Nephron (organoid): ENCODE data around the gene ANKH.

Experiments
- H3K27ac Mint-ChIP-seq, 3 experiments: 2 replicates each; pipeline ENCODE4 v1.8.0; 2020; ENCODE audit warnings: mixed read lengths in 3 of 3, mild to moderate bottlenecking in 2 of 3, moderate library complexity in 1 of 3
- H3K27me3 Mint-ChIP-seq: 2 replicates; pipeline ENCODE4 v1.8.0; 2021; ENCODE audit warnings: low read depth, mild to moderate bottlenecking, moderate library complexity, mixed read lengths
- H3K36me3 Mint-ChIP-seq: 2 replicates; pipeline ENCODE4 v1.8.0; 2020; ENCODE audit warnings: low read depth, mixed read lengths
- H3K4me1 Mint-ChIP-seq: 2 replicates; pipeline ENCODE4 v1.8.0; 2020; ENCODE audit warnings: mixed read lengths
- H3K4me3 Mint-ChIP-seq, 3 experiments: 2 replicates each; pipeline ENCODE4 v1.8.0; 2020; ENCODE audit warnings: mild to moderate bottlenecking in 3 of 3, mixed read lengths in 3 of 3, moderate library complexity in 2 of 3
- H3K9me3 Mint-ChIP-seq: 2 replicates; pipeline ENCODE4 v1.8.0; 2020; ENCODE audit warnings: mixed read lengths
- CTCF ChIP-seq, 3 experiments: fragments of 200-600 bp; sonication (generic); IDR thresholded peaks; one replicate each; pipeline ENCODE4 v1.5.0; 2021; ENCODE audit warnings: antibody characterized with exemption in 3 of 3; ENCODE audit not compliant: unreplicated experiment in 3 of 3

The ANKH gene

GRCh38 chr5:14723701-14724132 is 147.9 kb downstream of the ANKH start:
- Mint-ChIP-seq H3K4me1 (peaks cover 12% of the 10 kb centered on the region), H3K9me3 (no peaks in the 10 kb centered on the region), H3K36me3 (peaks cover under 1% of the 10 kb centered on the region), H3K27ac (no peak overlapping the region), H3K27me3 (no peaks in the 10 kb centered on the region), H3K4me3 (no peak overlapping the region)
- TF ChIP-seq CTCF (IDR thresholded peaks at IDR 0.05; ENCODE audit: unreplicated experiment in 3 of 3): no peak

GRCh38 chr5:14722923-14723322 is 148.7 kb downstream of the ANKH start:
- no peak for TF ChIP-seq CTCF (IDR thresholded peaks at IDR 0.05; ENCODE audit: unreplicated experiment in 3 of 3)
- Mint-ChIP-seq H3K27ac (no peak overlapping the region), H3K27me3 (no peaks in the 10 kb centered on the region), H3K4me1 (peaks cover 11% of the 10 kb centered on the region), H3K36me3 (peaks cover 8% of the 10 kb centered on the region), H3K4me3 (no peak overlapping the region), H3K9me3 (no peaks in the 10 kb centered on the region)

DNA sequence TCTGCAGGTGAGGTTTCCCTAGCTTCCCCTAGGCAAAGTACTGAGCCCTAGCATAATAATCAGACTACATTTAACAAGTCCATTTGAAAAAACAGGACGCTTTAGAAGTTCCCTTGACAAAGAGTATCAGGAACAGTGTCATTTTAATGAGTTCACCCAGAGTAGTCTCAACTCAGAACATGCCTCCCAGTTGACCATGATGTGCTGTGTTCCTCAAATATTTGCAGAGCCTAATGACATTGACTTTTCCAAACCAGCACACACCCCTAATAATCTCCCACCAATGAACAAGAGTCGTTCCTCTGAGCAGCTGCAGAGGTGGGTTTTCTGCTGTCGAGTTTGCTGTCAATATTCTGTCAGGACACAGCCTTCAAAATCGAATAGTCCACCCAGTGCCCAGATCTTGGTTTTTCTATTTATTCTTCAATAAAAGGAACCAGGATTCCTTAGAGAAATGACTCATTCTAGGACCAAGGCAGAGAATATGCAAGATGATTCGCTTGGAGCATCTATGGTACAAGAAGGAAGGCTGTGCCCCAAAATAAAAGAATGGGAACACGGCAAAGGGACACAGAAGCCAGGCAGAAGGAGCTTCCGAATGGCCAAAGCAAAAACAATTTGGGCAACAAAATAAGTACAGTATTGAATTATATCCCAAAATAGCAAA is 149.5 kb downstream of the ANKH start:
- no peak overlapping the region for H3K27ac Mint-ChIP-seq
- H3K9me3 Mint-ChIP-seq: peaks cover 2% of the 10 kb centered on the region
- H3K4me3 Mint-ChIP-seq: no peak overlapping the region
- no peak for TF ChIP-seq CTCF (IDR thresholded peaks at IDR 0.05; ENCODE audit: unreplicated experiment in 3 of 3)
- H3K4me1 Mint-ChIP-seq: peaks cover 4% of the 10 kb centered on the region
- H3K27me3 Mint-ChIP-seq: no peaks in the 10 kb centered on the region
- H3K36me3 Mint-ChIP-seq: peaks cover 15% of the 10 kb centered on the region

DNA sequence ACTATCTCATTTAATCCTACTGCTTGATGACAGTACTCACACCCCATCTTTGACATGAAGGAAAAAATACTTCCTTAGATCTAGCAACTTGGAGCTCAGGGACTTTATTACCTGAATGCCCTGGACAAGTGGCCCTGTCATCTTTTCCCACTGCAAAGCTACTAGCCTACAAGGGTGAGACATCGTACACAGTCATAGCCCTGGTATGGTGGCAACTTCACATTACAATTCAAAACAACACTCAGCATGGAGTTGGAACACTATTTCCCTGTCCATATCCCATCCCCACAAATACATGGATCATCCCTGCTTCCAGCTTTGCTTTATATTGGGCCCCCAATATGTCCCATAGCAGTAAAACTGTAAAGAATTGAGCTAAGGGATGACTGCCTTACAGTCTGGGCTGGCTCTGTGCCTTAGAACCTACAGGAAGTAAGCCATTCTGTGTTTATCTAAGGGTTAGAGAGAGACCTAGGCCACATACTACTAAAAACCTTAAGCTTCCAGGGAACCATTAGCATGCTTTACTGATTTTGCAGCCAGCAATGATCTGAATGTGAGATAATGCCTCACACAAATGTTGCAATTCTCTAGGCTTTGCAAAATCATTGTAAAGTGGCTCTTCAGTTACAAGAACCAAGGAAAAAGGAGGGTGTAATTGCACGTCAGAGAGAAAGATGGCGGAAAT is 151.2 kb downstream of the ANKH start:
- Mint-ChIP-seq H3K4me3 (no peak overlapping the region), H3K27ac (no peak overlapping the region), H3K4me1 (no peaks in the 10 kb centered on the region), H3K36me3 (peaks cover 30% of the 10 kb centered on the region), H3K9me3 (peaks cover 3% of the 10 kb centered on the region), H3K27me3 (no peaks in the 10 kb centered on the region)
- TF ChIP-seq CTCF (IDR thresholded peaks at IDR 0.05; ENCODE audit: unreplicated experiment in 3 of 3): no peak

DNA sequence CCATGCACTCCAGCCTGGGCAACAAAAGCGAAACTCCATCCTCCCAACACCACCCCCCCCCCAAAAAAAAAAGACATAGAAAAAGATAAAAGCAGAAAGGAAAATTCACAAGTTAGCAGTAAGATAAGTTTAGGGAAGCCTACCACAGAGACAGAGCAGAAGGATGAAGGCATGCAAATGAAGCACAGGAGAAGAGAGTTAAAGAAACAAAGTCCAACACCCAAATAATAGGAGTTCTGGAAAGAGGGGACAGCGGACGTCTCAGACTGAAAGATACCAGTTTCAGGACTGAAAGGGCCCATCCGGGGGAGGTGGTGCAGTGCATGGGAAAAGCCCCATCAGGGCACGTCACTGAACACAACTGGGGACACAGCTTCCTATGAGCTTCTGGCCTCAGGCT is 152.8 kb downstream of the ANKH start:
- Mint-ChIP-seq H3K36me3 (peaks cover 43% of the 10 kb centered on the region), H3K27me3 (no peaks in the 10 kb centered on the region), H3K4me3 (no peak overlapping the region), H3K4me1 (peaks cover 5% of the 10 kb centered on the region), H3K9me3 (peaks cover 3% of the 10 kb centered on the region), H3K27ac (no peak overlapping the region)
- TF ChIP-seq CTCF (IDR thresholded peaks at IDR 0.05; ENCODE audit: unreplicated experiment in 3 of 3): no peak
